HG03571 (cell line): Measurements from ENCODE around the gene INO80.

Experiments
- ATAC-seq: cut with Tn5 transposase; IDR thresholded peaks from one replicate; pipeline ENCODE4 v1.9.1; 2021; ENCODE audit not compliant: unreplicated experiment

Gene INO80

DNA sequence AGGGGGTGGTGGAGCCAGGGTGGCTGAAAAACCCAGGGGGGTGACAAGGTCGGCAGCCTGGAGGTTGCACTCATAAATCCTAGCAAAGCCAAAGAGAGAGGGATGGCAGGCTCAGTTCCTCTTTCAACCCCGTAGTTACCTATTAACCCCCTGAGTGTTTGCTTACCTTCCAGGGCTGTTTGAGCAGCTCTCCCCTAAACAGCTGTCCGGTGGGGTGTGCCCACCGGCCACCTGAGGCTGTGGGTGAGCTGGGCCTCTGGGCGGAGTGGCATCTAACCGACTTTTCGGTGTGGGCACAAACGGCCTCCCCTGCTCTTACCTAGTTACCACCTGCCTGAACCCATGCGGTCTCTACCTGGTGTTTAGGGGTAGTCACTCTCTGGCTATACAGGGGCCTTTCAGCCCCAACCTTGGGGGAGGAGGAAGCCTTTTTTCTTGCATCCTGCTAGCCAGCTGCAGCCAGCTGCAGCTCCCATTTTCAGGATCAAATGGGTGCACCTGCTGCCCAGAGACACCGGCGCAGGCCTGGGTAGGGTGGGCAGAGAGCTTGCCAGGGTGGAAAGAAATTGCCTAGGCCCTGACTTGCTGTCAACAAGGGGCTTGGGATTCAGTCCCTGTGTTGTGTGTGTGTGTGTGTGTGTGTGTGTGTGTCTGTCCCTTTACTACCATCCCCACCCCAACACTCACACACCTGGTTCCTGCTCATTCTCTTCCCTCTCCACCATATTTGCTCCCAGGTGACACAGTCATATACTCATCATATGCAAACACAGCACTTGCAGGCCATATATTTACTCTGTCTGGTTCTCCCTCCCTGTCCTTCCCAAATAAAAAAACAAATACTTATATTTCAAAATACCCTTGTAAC lies 183.2 kb downstream of the INO80 start:
- no peak for ATAC-seq

- ATAC-seq = no peak
These were observed 183.9 kb downstream of the INO80 start for GRCh38 chr15:40932156-40932555.

- ATAC-seq = no peak
These were observed 184.6 kb downstream of the INO80 start for GRCh38 chr15:40931300-40932142.

GRCh38 chr15:40930430-40931299 lies 185.4 kb downstream of the INO80 start:
- ATAC-seq = no peak

DNA sequence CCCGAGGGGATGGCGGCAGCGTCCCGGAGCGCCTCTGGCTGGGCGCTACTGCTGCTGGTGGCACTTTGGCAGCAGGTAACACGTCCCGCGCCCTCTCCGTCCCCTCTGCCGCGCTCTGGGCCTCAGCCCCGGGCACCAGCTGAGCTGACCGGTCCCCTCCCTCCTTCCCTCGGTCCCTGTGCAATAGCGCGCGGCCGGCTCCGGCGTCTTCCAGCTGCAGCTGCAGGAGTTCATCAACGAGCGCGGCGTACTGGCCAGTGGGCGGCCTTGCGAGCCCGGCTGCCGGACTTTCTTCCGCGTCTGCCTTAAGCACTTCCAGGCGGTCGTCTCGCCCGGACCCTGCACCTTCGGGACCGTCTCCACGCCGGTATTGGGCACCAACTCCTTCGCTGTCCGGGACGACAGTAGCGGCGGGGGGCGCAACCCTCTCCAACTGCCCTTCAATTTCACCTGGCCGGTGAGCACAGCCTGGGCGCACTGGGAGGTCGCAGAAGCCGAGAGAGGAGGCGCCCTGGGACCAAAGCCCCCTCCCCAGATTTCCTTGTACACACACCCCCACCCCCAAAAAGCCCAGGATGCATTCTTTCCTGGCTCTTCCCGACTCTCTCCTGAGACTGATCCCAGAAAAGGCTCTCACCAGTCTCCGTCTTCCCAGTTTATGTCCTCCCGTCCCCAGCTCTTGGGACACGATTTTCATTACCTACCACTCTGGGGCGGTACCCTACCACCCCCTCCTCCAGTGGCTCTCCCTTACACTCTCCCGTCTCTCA lies 186.2 kb downstream of the INO80 start:
- ATAC-seq = no peak
